GM21381 (cell line): ENCODE measurements around the gene KCTD11.
A peak's percentile ranks its signal among the peaks of the same experiment; 100 is the strongest.

ENCODE experiments used
- ATAC-seq: cut with Tn5 transposase; IDR thresholded peaks from one replicate; pipeline ENCODE4 v1.9.1; 2021; ENCODE audit warnings: mild to moderate bottlenecking, moderate library complexity; ENCODE audit not compliant: unreplicated experiment

KCTD11 gene

GRCh38 chr17:7370853-7371252 is 18.9 kb downstream of the KCTD11 start:
- no peak for ATAC-seq

GRCh38 chr17:7374353-7374752 is 22.4 kb downstream of the KCTD11 start:
- ATAC-seq, result no peak

DNA sequence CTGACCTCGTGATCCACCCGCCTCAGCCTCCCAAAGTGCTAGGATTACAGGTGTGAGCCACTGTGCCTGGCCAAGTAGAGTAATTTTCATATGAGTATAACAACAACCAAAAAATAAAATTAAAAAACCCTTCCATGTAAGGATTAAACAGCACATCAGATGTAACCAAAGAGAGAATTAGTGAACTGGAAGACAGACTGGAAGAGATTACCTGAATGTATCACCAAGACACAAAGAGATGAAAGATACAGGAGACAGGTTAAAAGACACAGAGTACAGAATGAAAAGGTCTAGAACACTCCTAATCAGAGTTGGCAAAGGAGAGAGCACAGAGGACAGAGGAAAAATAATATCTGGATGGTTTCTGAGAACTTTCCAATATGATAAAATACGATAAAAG is 27.2 kb downstream of the KCTD11 start:
- no peak for ATAC-seq

- ATAC-seq, result no peak
These were observed 28.4 kb downstream of the KCTD11 start for GRCh38 chr17:7380321-7380720.

GRCh38 chr17:7380855-7381683 is 29.1 kb downstream of the KCTD11 start, which contains the start of gene TNK1:
Gene TNK1, plus strand, starts transcription at chr17:7381089. Its CDS starts 1,838 bp downstream, at chr17:7382927.
- ATAC-seq, result no peak

GRCh38 chr17:7382901-7383300 is 30.9 kb downstream of the KCTD11 start:
- ATAC-seq, result no peak

GRCh38 chr17:7383371-7383741 is 31.4 kb downstream of the KCTD11 start:
- ATAC-seq, result no peak

DNA sequence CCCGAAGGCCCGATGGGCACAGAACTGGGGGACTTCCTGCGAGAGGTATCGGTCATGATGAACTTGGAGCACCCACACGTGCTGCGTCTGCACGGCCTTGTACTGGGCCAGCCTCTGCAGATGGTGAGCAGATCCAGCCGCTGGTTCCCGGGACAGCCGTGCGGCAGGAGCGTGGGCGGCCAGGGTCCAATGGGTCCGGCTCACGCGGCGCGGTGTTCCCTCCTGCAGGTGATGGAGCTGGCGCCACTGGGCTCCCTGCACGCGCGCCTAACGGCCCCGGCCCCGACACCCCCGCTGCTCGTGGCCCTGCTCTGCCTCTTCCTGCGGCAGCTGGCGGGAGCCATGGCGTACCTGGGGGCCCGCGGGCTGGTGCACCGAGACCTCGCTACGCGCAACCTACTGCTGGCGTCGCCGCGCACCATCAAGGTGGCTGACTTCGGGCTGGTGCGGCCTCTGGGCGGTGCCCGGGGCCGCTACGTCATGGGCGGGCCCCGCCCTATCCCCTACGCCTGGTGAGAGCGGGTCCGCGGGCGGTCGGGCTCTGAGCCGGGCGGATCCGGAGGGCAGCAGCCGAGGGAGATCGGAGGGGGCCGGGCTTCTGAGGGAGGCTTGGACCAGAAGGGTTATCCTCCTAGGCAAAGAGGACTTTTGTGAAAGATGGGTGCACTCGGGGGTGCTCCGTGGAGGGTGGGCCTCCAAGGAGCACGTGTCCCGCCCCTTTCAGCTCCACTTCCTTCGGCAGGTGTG is 32.0 kb downstream of the KCTD11 start:
- ATAC-seq, result peak; percentile 79

DNA sequence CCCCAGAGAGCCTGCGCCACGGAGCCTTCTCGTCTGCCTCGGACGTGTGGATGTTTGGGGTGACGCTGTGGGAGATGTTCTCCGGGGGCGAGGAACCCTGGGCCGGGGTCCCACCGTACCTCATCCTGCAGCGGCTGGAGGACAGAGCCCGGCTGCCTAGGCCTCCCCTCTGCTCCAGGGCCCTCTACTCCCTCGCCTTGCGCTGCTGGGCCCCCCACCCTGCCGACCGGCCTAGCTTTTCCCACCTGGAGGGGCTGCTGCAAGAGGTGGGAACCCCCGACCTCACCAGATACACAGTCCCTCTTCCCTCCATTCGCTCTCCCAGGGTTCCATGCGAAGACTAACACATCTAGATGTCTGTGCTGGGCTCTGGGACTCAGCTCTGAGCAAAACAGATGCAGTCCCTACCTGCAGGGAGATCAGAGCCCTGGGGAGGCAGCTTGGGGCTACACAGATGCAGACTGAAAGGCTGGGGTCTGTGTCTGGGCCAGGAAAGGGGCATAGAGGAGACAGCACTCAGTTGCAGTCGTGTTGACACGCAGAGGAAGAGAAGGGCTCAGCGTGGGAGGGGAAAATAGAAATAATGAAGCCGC is 32.6 kb downstream of the KCTD11 start:
- ATAC-seq, result no peak

- no peak for ATAC-seq
These were observed 36.9 kb downstream of the KCTD11 start for GRCh38 chr17:7388856-7389255.

GRCh38 chr17:7389924-7390910 is 38.3 kb downstream of the KCTD11 start:
- no peak for ATAC-seq

DNA sequence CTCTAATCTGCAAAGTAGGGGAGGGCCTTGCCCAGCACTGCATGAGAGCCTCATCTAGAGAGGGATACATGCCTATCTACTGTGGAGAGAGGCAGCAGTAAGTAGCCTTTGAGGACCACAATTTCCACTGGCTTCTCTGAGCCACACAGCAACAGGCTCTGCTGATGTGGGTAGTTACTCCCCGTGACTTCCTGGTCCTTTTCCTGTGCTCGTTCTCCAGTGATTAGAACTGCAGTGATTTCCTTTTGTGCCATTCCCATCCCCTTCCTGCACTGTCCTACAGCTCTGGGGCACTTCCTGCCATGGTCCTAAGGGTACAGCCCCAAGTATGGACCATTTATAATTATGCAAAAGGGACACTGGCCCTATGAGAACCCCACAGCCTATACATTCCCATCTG is 39.3 kb downstream of the KCTD11 start:
- ATAC-seq, result no peak

DNA sequence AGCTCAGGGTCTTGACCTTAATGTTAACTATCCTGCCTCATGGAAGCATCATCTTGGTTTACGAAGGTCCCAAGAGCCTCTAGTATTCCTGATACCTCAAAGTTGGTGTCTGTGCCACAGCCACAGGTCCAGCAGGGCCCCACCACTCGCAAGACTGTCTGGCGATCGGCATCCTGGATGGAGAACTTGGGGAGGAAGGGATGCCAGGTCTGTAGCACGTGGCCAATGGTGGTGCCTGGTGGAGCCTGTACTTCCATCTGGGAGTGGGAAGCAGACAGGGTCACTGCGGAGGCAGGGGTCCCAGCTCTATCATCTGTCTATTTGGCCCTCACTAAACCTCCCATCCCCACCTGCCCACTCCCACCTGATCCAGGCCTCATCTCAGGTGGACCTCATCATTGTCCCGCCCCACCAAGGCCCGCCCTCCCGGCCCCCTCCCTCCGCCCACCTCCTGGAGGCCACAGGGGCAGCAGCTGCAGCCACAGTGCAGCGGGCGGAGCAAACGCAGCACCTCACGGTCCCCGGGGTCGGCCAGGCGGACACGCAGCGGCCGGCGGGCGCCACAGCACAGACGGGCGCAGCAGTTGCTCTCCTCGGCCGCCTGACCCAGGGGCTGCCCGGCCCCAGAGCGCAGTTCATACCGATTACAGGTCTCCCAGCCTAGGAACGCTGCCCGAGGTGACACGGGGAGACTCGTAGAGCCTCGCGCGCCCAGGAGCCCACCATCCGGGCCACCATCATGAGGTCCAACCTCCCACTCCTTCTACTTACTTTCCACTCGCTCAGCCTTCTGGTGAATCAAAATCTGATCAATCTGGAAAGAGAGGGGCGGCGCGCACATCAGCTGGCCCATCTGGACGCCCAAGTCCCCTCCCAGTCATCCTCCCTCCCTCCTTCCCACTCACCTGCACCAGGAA is 41.0 kb downstream of the KCTD11 start:
- ATAC-seq, result no peak

GRCh38 chr17:7393613-7394451 is 41.9 kb downstream of the KCTD11 start:
- peak; percentile 44 for ATAC-seq

- peak; percentile 75 for ATAC-seq
These were observed 42.7 kb downstream of the KCTD11 start, which contains the start of gene PLSCR3 for GRCh38 chr17:7394452-7395191. Gene PLSCR3, minus strand, starts transcription at chr17:7394525. Its CDS starts 415 bp downstream, at chr17:7394110.

- ATAC-seq, result no peak
These were observed 44.2 kb downstream of the KCTD11 start for GRCh38 chr17:7396147-7396546.

DNA sequence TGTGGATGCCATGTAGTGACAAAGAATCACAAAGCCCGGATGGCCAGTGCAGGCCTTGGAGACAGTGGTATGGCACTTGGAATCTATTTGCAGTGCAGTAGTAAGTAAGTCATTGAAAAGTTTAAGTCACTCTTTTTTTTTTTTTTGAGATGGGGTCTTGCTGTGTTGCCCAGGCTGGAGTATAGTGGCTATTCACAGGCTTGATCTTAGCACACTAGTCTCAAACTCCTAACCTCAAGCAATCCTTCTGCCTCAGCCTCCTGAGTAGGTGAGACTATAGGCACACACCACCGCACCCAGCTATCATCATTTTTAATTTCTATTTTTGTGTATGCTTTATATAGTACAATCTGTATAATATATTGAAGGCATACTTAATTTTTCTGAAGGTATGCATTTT is 46.6 kb downstream of the KCTD11 start:
- ATAC-seq, result no peak
